MV-4-11 (cell line): ENCODE results near the gene SPSB3.
A peak's percentile ranks its signal among the peaks of the same experiment; 100 is the strongest.

Experiments
- DNase-seq: peaks from one replicate; lab custom pipeline; 2025; lab: John Stamatoyannopoulos, UW

Gene SPSB3

DNA sequence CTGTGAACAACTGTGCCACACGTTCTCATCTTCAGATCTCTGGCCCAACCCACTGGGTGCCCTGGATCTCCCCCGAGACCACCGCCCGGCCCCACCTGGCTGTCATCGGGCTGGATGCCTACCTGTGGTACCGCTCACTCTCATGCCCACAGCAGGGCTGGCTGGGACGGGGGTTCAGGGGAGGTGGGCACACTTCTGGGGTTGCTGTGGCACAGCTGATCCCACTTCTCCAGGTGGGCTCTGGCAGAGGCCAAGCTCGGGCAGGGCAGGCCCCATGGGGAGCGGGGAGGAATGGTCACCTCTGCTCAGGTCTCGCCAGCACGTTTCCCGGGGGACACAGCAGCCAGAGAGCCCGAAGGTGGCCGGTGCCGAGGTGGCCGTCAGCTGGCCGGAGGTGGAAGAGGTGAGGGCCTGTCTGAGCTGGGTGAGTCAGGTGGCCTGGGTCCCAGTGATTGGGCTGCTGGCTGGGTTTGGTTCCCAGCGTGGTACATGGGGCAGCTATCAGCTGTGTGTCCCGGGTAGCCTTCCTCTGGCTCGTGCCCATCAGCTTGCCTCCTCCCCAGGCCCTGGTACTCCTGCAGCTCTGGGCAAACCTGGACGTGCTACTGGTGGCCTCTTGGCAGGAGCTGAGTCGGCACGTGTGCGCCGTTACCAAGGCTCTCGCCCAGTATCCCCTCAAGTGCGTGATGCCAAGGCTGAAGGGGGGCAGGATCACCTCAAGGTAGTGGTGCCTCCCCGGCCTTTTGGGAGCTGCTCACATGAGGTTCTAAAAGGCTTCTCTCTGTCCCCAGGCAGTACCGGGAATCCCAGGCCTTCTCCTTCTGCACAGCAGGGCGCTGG is 7.1 kb downstream of the SPSB3 start:
- DNase-seq = no peak

DNA sequence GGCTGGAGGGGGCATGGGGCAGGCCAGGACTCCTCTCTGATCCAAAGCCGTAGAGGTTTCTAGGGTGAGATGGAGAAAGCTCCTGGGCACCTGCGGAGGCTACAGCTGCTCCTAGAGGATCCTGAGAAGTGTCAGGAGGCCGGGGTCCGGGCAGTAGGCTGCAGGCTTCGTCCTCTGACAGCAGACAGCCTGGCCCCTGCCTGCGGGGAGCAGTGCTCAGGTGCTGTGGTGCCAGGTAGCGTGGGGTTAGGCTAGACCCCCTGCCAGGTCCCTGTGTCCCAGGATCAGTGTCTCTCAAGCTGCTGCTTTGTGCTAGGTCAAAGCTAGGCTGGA is 8.0 kb downstream of the SPSB3 start:
- DNase-seq = no peak

DNA sequence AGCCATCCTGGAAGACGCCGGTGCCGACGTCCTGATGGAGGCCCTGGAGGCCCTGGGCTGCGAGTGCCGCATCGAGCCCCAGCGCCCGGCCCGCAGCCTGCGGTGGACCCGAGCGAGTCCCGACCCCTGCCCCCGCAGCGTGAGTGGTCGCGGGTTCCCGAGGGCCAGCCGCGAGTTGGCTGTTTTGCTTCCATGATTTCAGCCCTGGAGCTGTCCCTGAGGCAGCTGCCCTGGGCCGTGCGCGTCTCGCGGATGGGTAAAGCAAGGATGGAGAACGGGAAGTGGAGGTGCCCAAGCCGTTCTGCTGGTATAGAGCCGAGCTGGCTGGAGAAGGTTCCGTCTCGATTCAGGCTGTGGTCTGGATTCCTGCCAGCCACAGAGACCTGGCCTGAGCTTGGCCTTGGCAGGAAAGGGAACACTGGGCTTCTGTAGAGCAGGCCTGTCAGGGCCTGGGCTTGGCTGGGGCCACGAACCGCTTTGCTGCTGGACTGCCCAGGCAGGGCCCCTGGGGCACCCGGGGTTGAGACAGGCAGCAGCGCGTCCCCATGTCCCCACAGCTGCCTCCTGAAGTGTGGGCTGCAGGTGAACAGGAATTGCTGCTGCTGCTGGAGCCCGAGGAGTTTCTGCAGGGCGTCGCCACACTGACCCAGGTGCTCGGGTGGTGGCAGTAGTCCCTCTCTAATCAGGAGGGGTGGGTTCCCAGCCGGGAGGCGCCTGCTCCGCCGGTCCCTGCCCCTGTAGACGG is 8.5 kb downstream of the SPSB3 start:
- DNase-seq = peak; percentile 27

DNA sequence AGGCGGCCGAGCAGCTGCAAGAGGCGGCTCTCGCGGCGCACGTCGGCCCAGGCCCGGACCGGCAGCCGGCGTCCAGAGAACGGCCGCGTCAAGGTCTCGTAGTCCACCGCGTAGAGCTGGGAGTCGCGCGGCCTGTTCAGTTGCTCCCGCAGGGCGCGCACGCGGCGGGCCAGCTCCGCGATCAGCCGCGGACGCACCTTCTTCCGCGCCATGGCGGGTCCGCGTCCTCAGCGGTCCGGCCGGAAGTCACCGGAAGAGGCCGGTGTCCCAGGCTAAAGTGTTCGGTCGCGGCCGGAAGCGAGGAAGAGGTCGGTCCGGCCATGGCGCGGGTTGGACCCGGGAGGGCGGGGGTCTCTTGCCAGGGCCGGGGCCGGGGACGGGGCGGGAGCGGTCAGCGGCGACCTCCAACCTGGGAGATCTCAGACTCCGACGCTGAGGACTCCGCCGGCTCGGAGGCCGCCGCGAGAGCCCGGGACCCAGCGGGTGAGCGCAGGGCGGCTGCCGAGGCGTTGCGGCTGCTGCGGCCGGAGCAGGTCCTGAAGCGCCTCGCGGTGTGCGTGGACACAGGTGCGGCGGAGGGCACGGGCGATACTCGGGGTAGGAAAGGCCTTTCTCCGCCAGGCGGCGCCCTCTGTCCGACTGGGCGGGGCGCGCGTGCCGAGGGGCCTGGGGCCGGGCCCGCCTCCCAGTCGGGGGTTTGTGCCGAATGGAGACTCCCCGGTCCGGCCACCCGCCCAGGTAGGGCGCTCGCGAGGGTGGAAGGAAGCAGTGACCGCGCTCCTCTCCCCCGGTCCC is 9.3 kb downstream of the SPSB3 start, which contains the start of gene MRPS34:
Gene MRPS34, minus strand, starts transcription at position 227 of the 795 bp plus-strand sequence. Its CDS starts 15 bp downstream, at position 212.
- DNase-seq = peak; percentile 67

DNA sequence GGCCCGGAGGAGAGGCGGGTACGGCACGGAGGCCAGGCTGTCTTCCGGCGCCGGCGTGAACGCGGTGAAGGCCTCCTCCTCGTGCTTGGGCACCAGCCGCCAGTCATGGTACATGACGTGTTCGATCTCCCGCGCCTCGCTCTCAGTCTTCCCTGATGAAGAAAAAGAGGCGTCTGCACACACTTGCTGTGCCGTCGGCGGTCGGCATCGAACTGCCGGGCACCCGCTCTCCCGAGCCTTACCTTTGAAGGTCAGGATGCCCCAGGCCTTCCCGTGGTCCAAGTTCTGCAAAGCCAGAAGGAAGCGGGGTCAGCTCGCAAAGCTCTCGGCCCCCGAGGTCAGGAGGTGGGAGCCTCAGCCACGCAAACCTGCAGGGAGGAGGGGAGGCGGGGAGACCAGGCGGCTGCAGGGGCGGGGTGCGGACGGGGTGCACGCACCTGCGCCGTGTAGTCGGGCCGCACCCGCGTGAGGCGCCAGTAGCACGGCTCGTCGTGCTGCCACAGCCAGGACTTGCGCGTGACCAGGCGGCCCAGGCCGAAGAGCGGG is 9.9 kb downstream of the SPSB3 start, which contains the start of gene EME2:
Gene EME2, plus strand, starts transcription at position 449 of the 546 bp plus-strand sequence. CDS start 418 bp downstream, outside the sequence.
- DNase-seq = no peak

DNA sequence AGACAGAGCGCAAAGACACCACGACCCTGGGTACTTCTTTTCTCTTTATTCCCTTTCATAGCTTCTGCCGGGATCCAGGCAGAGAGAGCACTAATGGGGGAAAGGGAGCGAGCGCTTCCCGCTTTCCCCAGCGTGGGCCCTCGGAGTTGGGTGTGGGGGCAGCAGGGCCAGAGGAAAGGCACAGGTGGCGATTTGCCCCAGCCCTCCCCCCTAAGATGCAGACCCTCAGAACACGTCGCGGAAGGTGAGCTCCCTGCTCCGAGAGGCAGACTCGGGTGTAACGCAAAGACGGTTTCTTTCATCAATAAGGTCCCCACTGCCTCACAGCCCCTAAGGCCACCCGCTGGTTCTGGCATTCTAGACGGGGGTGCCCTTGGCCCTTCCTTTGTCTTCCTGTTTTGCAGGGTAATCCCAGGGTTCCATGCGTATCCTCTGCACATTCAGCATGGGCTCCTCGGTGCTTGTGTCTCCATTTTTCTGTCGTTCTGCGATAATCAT is 10.5 kb downstream of the SPSB3 start:
- DNase-seq = peak; percentile 21

DNA sequence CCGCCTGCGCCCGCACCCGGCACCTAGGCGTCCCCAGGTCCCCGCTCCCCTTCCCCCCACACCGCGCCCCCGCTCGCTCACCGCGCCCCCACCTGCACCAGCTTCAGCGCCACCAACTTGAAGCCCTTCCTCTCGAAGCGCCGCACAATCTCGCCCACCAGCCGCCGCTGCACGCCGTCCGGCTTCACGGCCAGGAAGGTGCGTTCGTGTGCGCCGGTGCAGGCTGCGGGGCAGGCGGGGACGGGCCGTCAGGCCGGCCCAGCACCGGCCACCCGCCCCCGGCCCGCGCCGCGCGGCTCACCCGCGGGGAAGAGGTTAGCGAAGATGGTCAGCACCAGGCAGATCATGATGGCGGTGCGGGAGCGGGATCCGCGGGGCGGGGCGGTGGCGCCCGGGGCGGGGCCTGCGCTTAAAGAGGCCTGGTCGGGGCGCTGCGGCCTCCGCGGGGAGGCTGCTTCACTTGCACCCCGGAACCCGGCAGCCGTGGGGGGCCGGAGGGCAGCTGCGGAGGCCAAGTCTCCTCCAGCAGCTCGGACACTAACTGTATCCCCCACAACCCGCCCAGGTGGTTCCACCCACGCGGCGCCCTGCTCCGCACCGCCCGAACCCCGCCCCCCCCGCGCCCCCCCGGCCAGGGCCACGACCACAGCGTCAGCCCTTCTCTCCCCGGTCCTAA is 11.0 kb downstream of the SPSB3 start, which contains the start of gene NME3:
Gene NME3, minus strand, starts transcription at position 356 of the 676 bp plus-strand sequence. Its CDS starts 9 bp downstream, at position 347.
- DNase-seq = peak; percentile 63

DNA sequence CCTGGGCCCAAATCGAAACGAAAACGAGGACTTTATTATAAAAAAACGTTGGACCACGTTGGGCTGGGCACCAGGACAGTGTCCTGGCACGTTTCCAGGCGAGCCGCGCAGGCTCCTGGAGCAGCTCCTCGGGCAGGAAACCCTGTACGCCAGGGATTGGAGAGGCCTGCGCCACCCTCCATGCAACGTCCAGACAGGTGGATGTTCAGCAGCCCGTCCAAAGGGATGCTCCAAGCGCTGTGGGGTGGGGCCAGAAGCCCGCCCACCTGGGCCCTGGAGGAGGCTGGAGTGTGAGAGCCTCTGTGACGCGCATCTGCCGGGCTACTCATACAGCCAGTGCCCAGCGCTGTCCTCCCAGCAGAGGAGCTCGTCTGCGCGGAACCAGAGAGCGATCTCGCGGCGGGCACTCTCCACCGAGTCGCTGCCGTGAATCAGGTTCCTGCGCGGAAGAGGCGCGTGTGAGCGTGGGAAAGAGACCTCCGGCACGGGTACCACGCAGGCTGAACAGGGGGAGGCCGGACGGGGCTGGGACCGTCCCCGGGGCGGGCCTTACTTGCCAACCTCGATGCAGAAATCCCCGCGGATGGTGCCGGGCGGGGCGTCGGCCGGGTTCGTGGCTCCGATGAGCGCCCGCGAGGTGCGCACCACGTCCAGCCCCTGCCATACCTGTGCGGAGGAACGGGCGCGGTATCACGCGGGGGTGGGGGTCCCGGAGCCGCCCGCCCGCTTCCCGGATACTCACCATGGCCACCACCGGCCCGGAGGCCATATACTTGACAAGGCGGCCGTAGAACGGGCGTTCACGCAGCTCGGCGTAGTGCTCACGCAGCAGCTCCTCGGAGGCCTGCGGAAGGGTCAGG is 11.8 kb downstream of the SPSB3 start:
- peak; percentile 32 for DNase-seq

DNA sequence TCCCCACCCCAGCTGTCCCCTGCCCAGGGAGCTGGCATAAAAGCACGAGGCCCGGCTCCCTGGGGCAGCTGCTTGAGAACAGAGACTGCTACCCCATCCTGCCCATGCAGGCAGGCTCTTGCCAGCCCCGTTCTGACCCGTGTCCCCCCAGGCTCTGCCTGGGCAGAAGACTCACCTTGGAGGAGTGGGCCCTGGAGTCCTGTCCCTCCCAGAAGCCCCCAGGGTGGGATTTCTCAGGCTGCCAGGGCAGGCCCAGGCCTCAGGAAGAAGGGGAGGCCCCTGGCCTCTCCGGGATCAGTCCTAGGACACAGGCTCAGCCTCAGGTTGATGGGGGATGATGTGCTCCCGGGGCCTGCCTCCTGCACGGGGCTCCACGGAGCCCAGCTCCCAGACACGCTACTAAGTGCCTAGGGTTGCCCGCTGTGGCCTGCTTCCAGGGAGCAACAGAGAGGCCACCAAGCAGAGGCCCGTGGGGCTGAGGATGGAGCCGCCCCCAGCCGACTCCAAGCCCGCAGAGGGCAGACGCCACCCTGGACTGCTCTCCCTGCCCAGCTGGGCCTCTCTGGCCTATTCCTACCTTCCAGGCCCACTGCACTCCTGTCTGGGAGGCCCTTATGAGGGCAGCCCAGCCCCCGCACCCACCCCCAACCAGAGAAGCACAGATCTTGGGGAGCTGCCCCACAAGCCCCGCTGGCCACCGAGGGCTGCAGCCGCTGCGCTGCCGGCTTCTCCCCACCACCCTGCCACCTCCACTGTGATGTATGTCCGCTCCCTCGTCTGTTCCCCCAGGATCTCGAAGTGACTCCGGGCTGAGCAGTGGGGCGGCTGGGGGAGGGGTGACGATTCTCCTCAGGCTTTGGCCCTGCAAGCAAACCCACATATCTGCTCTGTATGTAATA is 12.7 kb downstream of the SPSB3 start:
- DNase-seq = no peak

DNA sequence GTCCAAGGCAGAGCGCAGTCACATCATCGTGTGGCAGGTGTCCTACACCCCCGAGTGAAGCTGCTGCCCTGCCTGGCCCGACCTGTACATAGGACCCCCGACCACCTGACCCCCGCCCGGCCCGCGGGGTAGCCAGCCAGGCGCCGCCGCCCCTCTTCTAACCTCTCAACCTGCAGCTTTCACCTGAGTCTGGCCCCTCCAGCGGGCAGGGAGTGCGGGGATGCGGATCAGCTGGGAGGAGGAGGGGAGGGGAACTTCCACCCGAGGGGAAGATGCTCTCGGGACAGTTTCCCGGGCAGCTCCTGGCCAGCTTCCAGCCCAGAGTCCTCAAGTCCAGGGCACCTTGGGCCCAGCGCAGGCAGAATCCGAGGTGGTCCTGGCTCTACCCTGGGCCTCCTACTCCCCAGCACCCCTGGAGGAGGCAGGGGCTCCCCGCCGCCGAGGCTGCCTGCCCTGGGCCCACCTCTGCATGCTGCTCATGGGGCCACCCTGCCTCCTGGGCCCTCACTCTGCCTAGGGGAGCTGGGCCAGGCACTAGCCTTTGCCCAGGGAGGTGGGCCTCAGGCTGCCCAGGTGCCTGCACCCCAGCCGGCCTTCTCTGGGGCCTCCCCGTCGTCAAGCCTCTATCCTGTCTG is 13.5 kb downstream of the SPSB3 start:
- no peak for DNase-seq

DNA sequence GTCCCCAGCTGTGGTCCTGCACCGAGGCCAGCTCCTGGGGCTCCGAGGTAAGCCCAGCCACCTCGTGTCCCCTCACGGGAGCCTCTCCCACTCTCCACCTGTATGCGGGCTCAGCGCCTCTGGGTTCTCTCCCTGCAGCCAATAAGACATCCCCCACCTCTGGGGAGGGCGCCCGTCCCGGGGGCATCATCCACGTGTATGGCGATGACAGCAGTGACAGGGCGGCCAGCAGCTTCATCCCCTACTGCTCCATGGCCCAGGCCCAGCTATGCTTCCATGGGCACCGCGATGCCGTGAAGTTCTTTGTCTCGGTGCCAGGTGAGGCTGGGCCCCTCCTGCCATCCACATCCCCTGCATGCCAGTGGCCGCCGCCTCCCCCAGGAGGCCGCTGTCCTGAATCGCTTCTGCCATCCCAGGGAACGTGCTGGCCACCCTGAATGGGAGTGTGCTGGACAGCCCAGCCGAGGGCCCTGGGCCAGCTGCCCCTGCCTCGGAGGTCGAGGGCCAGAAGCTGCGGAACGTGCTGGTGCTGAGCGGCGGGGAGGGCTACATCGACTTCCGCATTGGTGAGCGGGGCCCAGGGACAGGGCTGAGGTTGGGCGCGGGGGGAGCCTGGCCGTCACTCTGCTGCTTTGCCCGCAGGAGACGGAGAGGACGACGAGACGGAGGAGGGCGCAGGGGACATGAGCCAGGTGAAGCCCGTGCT is 14.2 kb downstream of the SPSB3 start:
- DNase-seq = no peak

DNA sequence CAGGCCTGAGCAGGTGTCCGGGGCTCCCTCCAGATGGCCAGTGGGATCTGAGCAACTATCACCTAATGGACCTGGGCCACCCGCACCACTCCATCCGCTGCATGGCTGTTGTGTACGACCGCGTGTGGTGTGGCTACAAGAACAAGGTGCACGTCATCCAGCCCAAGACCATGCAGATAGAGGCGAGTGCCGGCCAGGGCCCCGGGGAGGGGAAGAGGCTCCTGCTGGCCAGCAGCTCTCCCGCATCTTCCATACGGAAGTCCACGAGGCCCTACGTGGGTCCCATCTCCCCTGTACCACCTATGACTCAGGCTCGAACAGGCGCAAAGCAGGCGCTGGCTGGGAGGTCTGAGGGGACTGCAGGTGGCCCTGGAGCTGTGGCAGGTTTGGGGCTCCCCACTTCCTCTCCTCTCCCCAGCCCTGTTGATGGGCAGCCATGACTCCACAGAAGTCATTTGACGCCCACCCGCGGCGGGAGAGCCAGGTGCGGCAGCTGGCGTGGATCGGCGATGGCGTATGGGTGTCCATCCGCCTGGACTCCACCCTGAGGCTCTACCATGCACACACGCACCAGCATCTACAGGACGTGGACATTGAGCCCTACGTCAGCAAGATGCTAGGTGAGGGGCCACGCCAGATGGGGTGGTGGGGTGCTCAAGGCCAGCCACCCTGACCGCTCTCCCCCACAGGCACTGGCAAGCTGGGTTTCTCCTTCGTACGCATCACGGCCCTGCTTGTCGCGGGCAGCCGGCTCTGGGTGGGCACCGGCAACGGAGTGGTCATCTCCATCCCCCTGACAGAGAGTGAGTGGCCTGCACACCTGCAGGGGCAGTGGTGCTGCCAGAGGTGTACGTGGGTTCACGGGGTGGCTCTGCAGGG is 15.0 kb downstream of the SPSB3 start:
- DNase-seq = no peak

DNA sequence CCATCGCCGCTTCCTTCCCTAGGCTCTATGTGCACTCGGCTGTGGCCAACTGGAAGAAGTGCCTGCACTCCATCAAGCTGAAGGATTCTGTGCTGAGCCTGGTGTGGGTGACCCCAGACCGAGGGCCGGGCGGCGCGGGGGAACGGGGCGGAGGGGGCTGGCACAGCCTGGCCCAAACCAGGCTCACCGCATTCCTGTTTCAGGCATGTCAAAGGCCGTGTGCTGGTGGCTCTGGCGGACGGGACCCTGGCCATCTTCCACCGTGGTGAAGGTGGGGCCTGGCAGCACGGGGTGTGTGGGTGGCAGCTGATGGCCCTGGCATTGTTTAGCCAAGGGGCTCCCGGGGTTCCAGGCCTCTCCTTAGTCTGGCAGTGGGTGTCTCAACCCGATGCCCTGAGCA is 15.7 kb downstream of the SPSB3 start:
- DNase-seq = no peak

DNA sequence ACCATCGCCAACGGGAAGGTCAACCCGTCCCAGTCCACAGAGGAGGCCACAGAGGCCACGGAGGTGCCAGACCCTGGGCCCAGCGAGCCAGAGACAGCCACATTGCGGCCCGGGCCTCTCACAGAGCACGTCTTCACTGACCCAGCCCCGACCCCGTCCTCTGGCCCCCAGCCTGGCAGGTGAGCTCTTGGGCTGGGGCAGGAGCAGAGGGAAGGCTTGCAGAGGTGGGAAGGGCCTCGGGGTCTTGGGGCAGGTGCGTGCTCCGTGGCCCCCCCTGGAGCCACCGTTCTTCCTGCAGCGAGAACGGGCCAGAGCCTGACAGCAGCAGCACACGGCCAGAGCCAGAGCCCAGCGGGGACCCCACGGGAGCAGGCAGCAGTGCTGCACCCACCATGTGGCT is 16.1 kb downstream of the SPSB3 start:
- no peak for DNase-seq

DNA sequence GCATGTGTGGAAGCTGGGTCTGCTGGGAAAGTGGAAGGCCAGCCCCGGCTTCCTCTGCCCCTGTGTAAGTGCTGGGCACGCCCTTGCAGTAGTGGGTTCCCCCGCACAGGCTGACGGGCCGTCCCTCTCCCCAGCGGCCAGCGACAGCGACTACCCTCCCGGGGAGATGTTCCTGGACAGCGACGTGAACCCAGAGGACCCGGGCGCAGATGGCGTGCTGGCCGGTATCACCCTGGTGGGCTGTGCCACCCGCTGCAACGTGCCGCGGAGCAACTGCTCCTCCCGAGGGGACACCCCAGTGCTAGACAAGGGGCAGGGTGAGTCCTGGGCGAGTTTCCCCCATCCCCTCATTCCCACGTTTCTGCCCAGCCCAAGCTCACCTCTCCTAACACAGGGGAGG is 16.5 kb downstream of the SPSB3 start:
- no peak for DNase-seq

DNA sequence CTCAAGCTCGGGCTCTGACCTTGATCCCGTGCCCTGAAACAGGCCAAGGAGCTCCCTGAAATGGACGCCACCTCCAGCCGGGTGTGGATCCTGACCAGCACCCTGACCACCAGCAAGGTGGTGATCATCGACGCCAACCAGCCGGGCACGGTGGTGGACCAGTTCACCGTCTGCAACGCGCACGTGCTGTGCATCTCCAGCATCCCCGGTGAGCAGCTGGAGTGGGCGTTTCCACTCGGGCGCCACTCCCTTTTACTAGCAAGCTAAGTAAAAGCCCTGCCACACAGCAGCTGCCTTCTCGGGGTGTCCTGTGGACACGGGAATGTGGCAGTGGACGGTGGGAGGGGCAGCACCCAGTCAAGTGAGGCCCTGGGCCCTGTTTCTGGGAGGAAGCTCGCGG is 17.4 kb downstream of the SPSB3 start:
- DNase-seq = no peak
